H1 (cell line): ENCODE measurements around the gene TMEM238. TPM values are rescaled to one million over a fixed set of nuclear protein-coding genes. Genes with fewer than 3 reads are reported as not detected.

Source experiments
- KDM1A ChIP-seq: fragments of 200-600, 300-600 bp; sonication (generic); IDR thresholded peaks from 2 replicates; pipeline ENCODE4 v1.7.1; 2016; ENCODE audit warnings: mild to moderate bottlenecking, low read length, borderline replicate concordance
- polyA plus RNA-seq, 7 experiments: library from polyadenylated mRNA; depleted of rRNA in 3 of 7; stranded (reverse) in 5 of 7; unstranded in 2 of 7; fragments of >200 nt in 5 of 7; fragments of 200-250 nt in 2 of 7; gene quantifications; 1 replicate in 5 of 7; 2 replicates in 1 of 7; 4 replicates in 1 of 7; pipeline versions ENCODE4 v1.2.1 to v1.2.3, GENCODE V29; 2011 to 2013; ENCODE audit warnings: missing spikeins in 2 of 7, mixed read lengths in 2 of 7
- total RNA-seq: library from RNA; stranded (reverse); fragmentation: NEBNext Ultra II Directional; extraction: Animal tissue kit (Norgen Biotek cat#: 25700); gene quantifications from 2 replicates; pipeline ENCODE4 v1.2.1, GENCODE V29; 2021

TMEM238 gene
- total and polyA plus RNA-seq, 2 of the 8 experiments (the other 6 are each of a cell fraction or from before 2014, with no cell fraction given) = 0.53 to 3.8 TPM

DNA sequence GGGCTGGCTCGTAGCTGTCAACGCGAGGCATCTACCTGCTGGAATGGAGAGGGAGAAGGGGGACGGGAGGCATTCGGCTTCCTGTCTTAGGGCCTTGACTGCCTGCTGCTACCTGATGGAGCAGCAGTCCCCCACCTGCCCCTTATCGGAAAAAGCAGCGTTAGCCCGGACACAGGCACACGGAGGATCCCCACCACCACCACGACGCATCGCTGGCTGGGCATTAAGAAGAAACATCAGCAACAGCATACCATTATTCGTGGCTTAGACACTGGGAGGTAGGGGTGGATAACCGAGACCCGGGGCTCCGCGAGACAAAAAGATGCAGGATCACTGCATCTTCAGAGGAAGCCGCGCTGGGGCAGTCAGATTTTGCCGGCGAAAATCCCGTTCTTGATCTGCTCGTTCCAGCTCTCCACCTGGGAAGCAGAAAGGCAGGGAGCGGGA, 30.7 kb downstream of the TMEM238 start (continued):
- TF ChIP-seq KDM1A = no peak
